Skeletal muscle satellite cell (primary cell): ENCODE measurements around the gene VTCN1.

Source experiments
- H3K27me3 ChIP-seq: 2 replicates; pipeline ENCODE4 v1.7.0; 2013; ENCODE audit warnings: low read length; ENCODE audit not compliant: control insufficient read depth, insufficient read depth
- H3K36me3 ChIP-seq: 2 replicates; pipeline ENCODE4 v1.7.0; 2013; ENCODE audit warnings: mild to moderate bottlenecking, control low read depth, low read length; ENCODE audit not compliant: insufficient read depth
- H3K4me1 ChIP-seq: 2 replicates; pipeline ENCODE4 v1.7.0; 2013; ENCODE audit warnings: low read length; ENCODE audit not compliant: control insufficient read depth, insufficient read depth
- H3K4me2 ChIP-seq: 2 replicates; pipeline ENCODE4 v1.7.0; 2013; ENCODE audit warnings: mild to moderate bottlenecking, low read length
- H3K4me3 ChIP-seq: 2 replicates; pipeline ENCODE4 v1.7.0; 2013; ENCODE audit warnings: low read length
- H3K9ac ChIP-seq: 2 replicates; pipeline ENCODE4 v1.7.0; 2013; ENCODE audit warnings: mild to moderate bottlenecking, low read depth, low read length, moderate library complexity
- H3K9me3 ChIP-seq: replicated peaks from 2 replicates; pipeline ENCODE4 v1.7.0; 2013; ENCODE audit warnings: mild to moderate bottlenecking, control low read depth, low read length

Gene VTCN1

DNA sequence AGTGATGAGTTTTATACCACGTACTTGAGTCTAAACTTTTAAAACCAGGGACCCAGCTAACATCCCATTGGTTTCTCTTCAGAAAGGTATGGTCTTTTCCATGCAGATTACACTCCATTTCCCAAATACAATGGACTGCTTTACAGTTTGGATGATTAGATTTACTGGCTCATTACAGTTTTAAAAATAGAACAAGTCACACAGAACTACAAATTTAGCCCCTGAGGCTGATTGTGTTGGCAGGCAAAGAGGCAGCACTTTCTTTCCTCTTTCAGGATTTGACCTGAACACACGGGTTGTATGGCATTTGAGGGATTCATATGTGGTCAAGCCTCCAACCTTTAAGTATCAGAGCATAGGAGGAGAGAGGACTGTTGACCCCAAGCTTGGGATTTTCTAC is 21.8 kb upstream of the VTCN1 start:
- Histone ChIP-seq H3K36me3 (no peaks in the 10 kb centered on the region), H3K4me1 (no peaks in the 10 kb centered on the region), H3K9me3 (no peaks in the 10 kb centered on the region), H3K9ac (no peak overlapping the region), H3K4me3 (no peak overlapping the region), H3K4me2 (no peak overlapping the region), H3K27me3 (no peaks in the 10 kb centered on the region)

DNA sequence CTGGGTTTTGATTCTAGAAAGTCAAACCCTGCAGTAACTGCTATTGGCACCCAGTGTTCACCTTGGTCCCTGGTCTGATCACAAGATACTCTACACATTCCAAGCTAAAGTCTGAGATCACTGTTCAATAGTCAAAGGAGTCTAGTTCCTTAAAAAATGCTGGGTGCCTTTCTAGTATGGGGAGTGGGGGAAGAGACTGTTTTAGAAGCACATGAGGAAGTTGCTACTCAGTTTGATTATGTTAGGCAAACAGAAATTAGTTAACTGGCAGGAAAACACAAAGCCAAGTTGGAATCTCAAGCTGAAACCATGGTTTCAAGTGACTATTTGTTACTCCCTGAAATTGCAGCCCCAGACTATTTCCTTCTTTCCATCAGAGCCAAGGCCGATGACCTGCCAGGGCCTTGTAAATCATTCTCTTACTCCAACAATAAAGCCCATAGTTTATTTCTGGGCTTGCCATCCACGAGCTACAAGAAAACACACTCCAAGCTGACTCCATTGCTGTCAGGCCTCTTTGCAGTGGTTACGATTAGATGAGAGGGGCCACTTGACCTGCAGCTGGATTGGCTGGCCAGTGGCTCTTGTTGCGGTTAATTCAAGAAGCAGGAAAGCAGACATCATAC is 21.1 kb upstream of the VTCN1 start:
- Histone ChIP-seq H3K27me3 (no peaks in the 10 kb centered on the region), H3K9me3 (no peaks in the 10 kb centered on the region), H3K36me3 (no peaks in the 10 kb centered on the region), H3K9ac (no peak overlapping the region), H3K4me2 (no peak overlapping the region), H3K4me3 (no peak overlapping the region), H3K4me1 (no peaks in the 10 kb centered on the region)

DNA sequence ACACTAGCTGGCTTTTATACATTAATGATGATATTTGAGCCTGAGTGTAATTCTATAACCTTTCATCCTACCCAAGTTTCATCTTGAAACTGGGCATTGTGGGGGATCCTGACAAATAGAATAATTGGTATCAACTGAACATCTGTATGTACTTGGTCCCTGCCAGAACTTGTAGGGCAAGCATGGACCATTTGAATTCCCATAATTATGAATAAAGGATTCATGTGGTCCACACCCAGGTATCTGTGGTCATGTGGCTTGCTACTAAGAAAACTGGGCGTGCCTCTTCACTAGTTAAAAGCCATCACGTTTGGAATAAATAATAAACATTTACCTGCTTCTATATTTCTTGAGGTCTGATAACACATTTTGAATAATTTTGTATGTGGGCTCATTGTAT is 20.6 kb upstream of the VTCN1 start:
- H3K9ac ChIP-seq = no peak overlapping the region
- H3K27me3 ChIP-seq = no peaks in the 10 kb centered on the region
- H3K4me1 ChIP-seq = no peaks in the 10 kb centered on the region
- no peaks in the 10 kb centered on the region for H3K9me3 ChIP-seq
- H3K36me3 ChIP-seq = no peaks in the 10 kb centered on the region
- H3K4me3 ChIP-seq = no peak overlapping the region
- H3K4me2 ChIP-seq = no peak overlapping the region

DNA sequence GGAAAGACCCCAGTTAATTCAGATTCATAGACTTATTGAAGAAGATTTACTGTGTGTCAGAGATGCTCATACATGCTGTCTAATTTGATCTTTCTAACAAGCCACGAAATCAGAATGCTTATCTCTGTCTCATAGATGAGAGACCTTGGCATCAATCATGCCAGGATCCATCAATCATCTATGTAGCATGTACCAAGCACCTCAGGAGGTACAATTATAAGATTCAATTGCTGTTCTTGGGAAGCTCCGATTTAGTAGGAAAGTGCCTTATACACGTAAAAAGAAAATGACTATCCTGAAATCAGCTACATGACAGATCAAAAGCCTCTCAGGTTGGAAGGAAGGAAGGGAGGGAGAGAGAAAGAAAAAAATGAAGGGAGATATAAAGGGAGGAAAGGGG is 18.5 kb upstream of the VTCN1 start:
- Histone ChIP-seq H3K4me2 (no peak overlapping the region), H3K27me3 (no peaks in the 10 kb centered on the region), H3K4me1 (no peaks in the 10 kb centered on the region), H3K4me3 (no peak overlapping the region), H3K36me3 (no peaks in the 10 kb centered on the region), H3K9ac (no peak overlapping the region), H3K9me3 (no peaks in the 10 kb centered on the region)

DNA sequence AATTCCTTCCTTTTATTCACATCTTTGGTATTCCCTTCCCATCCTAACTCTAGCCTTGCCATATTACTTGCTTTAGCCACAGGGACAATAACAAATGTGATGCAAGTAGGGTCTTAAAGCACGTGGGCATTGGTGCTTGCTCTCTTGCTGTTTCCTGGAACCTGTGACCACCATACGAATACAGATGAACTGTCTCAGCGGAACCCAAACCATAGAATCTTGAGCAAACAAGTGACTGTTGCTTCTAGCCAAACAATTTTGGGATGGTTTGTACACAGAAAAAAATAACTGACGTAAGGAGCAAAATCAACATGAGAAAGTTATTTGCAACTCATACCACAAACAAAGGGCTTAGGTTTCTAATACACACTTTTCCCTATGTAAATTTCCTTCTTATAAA is 15.2 kb upstream of the VTCN1 start:
- H3K36me3 ChIP-seq = no peaks in the 10 kb centered on the region
- no peak overlapping the region for H3K4me2 ChIP-seq
- H3K27me3 ChIP-seq = no peaks in the 10 kb centered on the region
- H3K4me1 ChIP-seq = no peaks in the 10 kb centered on the region
- H3K9me3 ChIP-seq = no peaks in the 10 kb centered on the region
- no peak overlapping the region for H3K4me3 ChIP-seq
- H3K9ac ChIP-seq = no peak overlapping the region

DNA sequence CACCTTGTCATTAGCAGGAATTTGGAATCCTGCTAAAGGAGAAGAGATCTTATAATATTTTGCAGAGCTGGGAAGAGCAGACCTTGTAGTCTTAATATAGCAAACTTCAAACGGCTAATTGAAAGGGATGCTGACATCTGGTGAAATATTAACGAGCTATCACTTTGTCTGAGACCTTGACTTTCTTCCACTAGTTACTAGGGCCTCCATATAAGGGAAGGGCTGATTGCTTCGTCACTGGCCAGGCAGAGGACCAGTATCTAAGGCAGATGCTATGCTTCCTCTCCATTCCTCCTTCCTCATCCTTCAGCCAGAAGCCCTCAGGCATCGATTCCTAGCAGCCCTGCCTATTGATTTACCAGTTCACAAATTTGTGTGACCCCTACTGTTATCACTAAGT is 6.0 kb upstream of the VTCN1 start:
- Histone ChIP-seq H3K9me3 (no peaks in the 10 kb centered on the region), H3K36me3 (no peaks in the 10 kb centered on the region), H3K9ac (no peak overlapping the region), H3K27me3 (peaks cover 9% of the 10 kb centered on the region), H3K4me3 (no peak overlapping the region), H3K4me1 (no peaks in the 10 kb centered on the region), H3K4me2 (no peak overlapping the region)

DNA sequence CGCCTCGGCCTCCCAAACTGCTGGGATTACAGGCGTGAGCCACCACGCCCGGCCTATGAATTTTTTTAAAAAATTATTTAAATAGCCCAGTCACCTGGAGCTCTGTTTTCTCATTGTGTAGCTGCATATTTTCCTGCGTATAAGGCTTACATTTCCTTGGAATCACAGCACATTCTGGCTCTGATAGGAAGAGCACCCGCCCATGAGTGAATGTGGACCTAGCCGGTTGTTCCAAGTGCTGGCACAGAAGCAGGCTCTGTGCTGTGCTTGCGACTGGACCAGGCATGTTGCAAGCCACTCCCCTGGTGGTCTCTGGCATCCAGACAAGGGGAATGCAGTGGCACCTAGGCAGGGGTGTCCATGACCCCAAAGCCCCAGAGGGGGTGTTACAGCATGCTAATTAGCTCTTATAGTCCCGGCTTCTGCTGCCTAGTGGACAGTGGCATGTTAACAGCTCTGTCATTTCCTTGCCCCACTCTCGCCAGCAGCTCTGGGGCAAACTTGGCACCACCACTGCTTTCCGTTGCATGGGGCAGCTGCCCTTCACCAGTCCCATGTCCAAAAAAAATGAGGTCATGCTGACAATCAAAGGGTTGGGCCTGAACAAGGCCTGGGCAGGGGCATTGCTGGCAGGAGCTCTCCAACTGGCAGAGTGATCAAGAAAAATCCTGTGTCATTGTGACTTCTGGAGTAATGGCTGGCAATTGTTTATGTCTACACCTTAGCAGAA is 5.2 kb upstream of the VTCN1 start:
- no peaks in the 10 kb centered on the region for H3K36me3 ChIP-seq
- no peak overlapping the region for H3K4me2 ChIP-seq
- H3K9ac ChIP-seq = no peak overlapping the region
- no peaks in the 10 kb centered on the region for H3K4me1 ChIP-seq
- no peaks in the 10 kb centered on the region for H3K9me3 ChIP-seq
- H3K27me3 ChIP-seq = peaks cover 17% of the 10 kb centered on the region
- H3K4me3 ChIP-seq = no peak overlapping the region

DNA sequence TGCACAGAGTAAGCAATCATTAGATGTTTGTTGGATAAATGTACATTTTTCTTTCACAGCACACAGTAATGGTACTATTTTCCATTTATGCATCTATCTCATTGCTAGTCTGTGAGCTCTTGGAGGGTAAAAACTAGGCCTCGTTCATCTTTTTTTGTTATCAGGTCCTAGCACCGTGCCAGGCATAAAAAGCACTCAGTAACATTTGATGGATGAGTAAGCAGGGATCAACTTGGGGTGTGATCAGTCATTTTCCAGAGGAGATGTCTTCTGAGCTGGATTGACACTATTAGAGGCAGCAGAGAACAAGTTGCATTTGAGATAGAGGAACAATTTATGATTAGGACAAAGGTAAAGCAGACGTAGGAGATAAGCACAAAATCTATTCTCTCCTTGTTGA is 4.3 kb upstream of the VTCN1 start:
- Histone ChIP-seq H3K4me2 (no peak overlapping the region), H3K36me3 (no peaks in the 10 kb centered on the region), H3K27me3 (peaks cover 18% of the 10 kb centered on the region), H3K4me3 (no peak overlapping the region), H3K9me3 (no peaks in the 10 kb centered on the region), H3K9ac (no peak overlapping the region), H3K4me1 (no peaks in the 10 kb centered on the region)

DNA sequence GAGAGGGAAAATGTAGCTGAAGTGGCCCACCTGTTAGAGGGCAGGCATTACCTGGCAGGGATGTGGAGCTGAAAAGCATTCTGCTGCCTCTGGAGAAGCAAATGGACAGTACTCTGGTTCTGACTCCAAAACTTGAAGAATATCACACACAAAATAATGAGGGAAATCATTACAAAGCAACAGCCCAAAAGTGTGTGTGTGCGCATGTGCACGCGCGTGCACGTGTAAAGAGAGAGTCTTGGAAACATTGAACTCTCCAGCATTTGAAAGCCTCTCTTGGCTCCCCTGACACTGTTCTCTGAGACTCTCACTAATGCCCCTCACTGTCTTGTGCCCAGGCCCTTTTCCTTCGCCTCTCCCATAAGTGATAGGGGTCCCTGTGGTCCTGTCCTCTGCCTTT is 2.3 kb upstream of the VTCN1 start:
- H3K4me1 ChIP-seq = no peaks in the 10 kb centered on the region
- H3K9me3 ChIP-seq = no peaks in the 10 kb centered on the region
- no peak overlapping the region for H3K4me2 ChIP-seq
- no peak overlapping the region for H3K9ac ChIP-seq
- no peaks in the 10 kb centered on the region for H3K36me3 ChIP-seq
- H3K27me3 ChIP-seq = peaks cover 18% of the 10 kb centered on the region
- H3K4me3 ChIP-seq = no peak overlapping the region

DNA sequence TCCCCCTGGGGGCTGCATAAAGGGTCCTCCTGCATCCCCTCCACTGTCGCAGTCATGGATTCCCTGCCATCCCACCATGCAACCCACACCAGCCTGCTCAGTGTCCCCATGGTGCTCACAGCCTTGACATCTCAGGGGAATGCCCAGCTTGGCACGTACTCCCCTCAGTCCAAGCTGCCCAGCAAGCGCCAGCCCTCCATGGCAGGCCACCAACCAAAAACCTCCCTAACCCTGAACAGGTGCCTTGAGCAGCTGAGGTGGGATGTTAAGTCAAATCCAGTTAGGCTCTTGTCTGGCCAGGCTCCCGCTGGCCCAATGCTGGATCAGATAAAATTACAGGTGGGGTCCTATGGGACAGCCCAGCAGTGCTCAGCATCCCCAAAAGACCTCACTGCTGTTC is 341 bp downstream of the VTCN1 start:
- Histone ChIP-seq H3K4me1 (no peaks in the 10 kb centered on the region), H3K36me3 (no peaks in the 10 kb centered on the region), H3K27me3 (peaks cover 27% of the 10 kb centered on the region), H3K4me3 (no peak overlapping the region), H3K9me3 (no peaks in the 10 kb centered on the region), H3K9ac (no peak overlapping the region), H3K4me2 (no peak overlapping the region)

DNA sequence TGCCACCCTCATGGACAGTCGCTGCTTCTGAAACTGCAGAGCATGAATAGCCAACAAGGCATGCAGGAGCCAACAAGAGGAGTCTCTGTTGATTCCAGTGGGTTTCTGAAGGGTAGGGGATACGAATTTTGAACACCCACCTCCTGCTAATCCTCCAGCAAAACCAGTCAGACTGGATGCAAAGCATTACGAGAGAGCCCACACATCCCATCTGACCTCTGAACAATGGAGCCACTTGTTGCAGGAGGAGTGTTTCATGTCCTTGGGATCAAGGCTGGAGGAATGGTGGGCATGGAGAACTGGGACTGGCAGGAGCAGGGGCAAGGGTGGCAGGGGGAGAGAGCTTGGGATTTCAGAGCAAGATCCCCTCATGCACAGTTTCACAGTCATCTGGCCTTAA is 1.6 kb downstream of the VTCN1 start:
- Histone ChIP-seq H3K4me3 (no peak overlapping the region), H3K9ac (no peak overlapping the region)

DNA sequence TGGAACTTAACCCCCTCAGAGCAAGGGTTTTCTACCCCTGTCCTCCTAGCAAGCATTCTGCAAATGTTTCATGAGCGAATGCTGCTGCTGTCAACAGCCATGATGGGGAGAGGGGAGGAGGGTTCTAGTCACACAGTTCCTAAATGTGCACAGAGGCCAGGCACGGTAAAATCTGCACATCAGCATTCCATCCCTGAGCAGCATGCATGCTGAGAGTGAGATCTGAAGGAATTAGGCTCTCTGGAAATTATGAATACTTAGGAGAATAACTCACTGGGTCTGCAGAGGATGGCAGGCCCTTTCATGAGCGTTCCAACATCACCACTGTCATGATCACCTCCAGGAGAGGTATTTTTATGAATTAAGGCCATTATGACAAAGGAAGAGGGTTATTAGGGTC is 2.1 kb downstream of the VTCN1 start:
- Histone ChIP-seq H3K4me2 (no peak overlapping the region), H3K4me3 (no peak overlapping the region), H3K9me3 (no peaks in the 10 kb centered on the region)

More for the DNA sequence above, 1.6 kb downstream of the VTCN1 start:
- Histone ChIP-seq H3K9me3 (no peaks in the 10 kb centered on the region), H3K36me3 (no peaks in the 10 kb centered on the region), H3K27me3 (peaks cover 27% of the 10 kb centered on the region), H3K4me1 (no peaks in the 10 kb centered on the region), H3K4me2 (no peak overlapping the region)

More for the DNA sequence above, 2.1 kb downstream of the VTCN1 start:
- Histone ChIP-seq H3K36me3 (no peaks in the 10 kb centered on the region), H3K27me3 (peaks cover 26% of the 10 kb centered on the region), H3K9ac (no peak overlapping the region), H3K4me1 (no peaks in the 10 kb centered on the region)
